ENCODE results near the gene LRRC43. TPM values are rescaled to one million over a fixed set of nuclear protein-coding genes. Genes with fewer than 3 reads are reported as not detected.

Gene LRRC43
- total and polyA plus RNA-seq, 2 of the 4 experiments (the other 2 are of a cell fraction): 0.26 to 0.36 TPM

DNA sequence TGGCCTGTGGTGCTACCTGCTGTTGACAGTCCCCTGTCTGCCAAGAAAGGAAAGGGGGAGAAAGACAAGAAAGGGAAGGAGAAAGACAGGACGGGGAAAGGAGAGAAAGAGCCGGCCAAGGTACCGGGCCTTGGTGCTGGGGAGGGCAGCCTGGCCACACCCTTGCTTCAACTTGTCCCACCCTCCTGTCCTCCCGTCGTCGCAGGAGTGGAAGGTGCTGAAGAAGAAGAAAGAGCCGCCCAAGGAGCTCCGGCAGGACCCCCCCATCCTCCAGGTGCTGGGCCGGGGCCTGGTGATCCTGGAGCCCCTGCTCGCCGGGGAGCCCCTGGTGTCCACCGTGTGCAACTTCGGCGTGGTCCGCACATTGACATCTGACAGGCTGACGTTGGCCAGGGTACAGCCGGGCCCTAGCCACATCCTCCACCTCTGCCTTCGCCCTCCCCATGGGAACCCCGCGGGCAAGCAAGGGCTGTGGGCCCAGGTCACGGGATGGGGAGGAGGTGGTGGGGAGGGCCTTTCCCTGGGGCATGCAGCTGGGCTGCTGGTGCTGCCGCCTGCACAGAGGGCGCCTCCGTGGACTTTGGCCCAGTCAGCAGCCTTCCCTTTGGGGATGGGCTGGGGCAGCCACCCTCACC is 17.7 kb downstream of the LRRC43 start:
- Histone ChIP-seq H4K5ac (ENCODE audit: low read depth, low read length) (no peak overlapping the region), H2BK20ac (ENCODE audit: low read depth, low read length) (no peak overlapping the region), H3K4ac (ENCODE audit: low read depth, low read length) (no peak overlapping the region), H2AFZ (replicated peaks; ENCODE audit: low read length, poor library complexity) (no peak overlapping the region), H2AK5ac (ENCODE audit: low read depth, low read length) (no peak overlapping the region; the same call in 1 of the 2 replicates), H2AK9ac (replicated peaks; ENCODE audit: low read depth, low read length, poor library complexity) (no peak overlapping the region), H3K9ac (ENCODE audit: low read depth, low read length) (no peak overlapping the region), H4K20me1 (ENCODE audit: insufficient read depth, low read length) (peaks cover 7% of the 10 kb centered on the region; the same call in 1 of the 2 replicates), H3K4me3 (ENCODE audit: insufficient read depth, low read depth, low read length) (no peak overlapping the region), H2BK15ac (ENCODE audit: low read depth, low read length) (no peak overlapping the region), H3K14ac (replicated peaks; ENCODE audit: low read depth, low read length) (no peak overlapping the region), H3K4me2 (ENCODE audit: low read depth, low read length) (no peak overlapping the region), H3K9me1 (ENCODE audit: insufficient read depth, low read length) (peaks cover 4% of the 10 kb centered on the region; the same call in 1 of the 2 replicates), H3K4me1 (ENCODE audit: control insufficient read depth, insufficient read depth, low read length) (peaks cover 4% of the 10 kb centered on the region), H3K23ac (ENCODE audit: low read depth, low read length) (no peak overlapping the region), H2BK5ac (ENCODE audit: low read depth, low read length, poor library complexity, severe bottlenecking) (no peak overlapping the region), H4K8ac (ENCODE audit: low read depth in 2 of 2, low read length in 2 of 2) (no peak overlapping the region), H3K27ac (ENCODE audit: insufficient read depth, low read length) (no peak overlapping the region), H3K56ac (ENCODE audit: extremely low read depth, insufficient read depth, low read length) (no peak overlapping the region), H3K79me1 (ENCODE audit: low read depth in 1 of 2, low read length in 2 of 2) (no peaks in the 10 kb centered on the region), H2BK120ac (ENCODE audit: low read depth, low read length) (no peak overlapping the region), H3K18ac (ENCODE audit: low read depth, low read length) (no peak overlapping the region), H3K36me3 (ENCODE audit: control insufficient read depth, insufficient read depth, low read length) (no peaks in the 10 kb centered on the region), H4K91ac (ENCODE audit: insufficient read depth, low read depth, low read length) (no peak overlapping the region), H3K9me3 (ENCODE audit: control insufficient read depth, insufficient read depth, low read length) (no peaks in the 10 kb centered on the region), H3K27me3 (ENCODE audit: control insufficient read depth, insufficient read depth, low read length) (peaks cover 22% of the 10 kb centered on the region)
- ATAC-seq (ENCODE audit: low read depth) (no peak), DNase-seq (no peak)
- no TSS peak for BruUV-seq (replicated peaks)
- intact Hi-C loops (cut with micrococcal nuclease): no loop called here
- dilution Hi-C loops (cut with HindIII; ENCODE audit: low sequenced_read_pairs, unreplicated experiment): no loop called here
- ChIA-PET CTCF (no interaction called here), POLR2A (ENCODE audit: unreplicated experiment) (no interaction called here)
- WGBS, 2 experiments (ENCODE audit: extremely low coverage in 2 of 2, insufficient read length in 1 of 2): no CpG with 5 or more reads among the region's 24 CpGs
- in situ Hi-C loops (cut with MboI; ENCODE audit: low sequenced_read_pairs): no loop called here
- no peak for TF ChIP-seq MAZ (IDR thresholded peaks at IDR 0.05; ENCODE audit: borderline replicate concordance, low read depth, low read length)
- TF ChIP-seq CEBPB (IDR thresholded peaks at IDR 0.05; ENCODE audit: low read depth, low read length): no peak
- TF ChIP-seq, protein P1, sequence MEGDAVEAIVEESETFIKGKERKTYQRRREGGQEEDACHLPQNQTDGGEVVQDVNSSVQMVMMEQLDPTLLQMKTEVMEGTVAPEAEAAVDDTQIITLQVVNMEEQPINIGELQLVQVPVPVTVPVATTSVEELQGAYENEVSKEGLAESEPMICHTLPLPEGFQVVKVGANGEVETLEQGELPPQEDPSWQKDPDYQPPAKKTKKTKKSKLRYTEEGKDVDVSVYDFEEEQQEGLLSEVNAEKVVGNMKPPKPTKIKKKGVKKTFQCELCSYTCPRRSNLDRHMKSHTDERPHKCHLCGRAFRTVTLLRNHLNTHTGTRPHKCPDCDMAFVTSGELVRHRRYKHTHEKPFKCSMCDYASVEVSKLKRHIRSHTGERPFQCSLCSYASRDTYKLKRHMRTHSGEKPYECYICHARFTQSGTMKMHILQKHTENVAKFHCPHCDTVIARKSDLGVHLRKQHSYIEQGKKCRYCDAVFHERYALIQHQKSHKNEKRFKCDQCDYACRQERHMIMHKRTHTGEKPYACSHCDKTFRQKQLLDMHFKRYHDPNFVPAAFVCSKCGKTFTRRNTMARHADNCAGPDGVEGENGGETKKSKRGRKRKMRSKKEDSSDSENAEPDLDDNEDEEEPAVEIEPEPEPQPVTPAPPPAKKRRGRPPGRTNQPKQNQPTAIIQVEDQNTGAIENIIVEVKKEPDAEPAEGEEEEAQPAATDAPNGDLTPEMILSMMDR (conservative IDR thresholded peaks at IDR 0.05; ENCODE audit: low read depth, low read length): no peak
- TF ChIP-seq FOS (IDR thresholded peaks at IDR 0.05; ENCODE audit: low read depth, low read length): no peak
- no peak for TF ChIP-seq NFE2L2 (IDR thresholded peaks at IDR 0.05; ENCODE audit: low read depth, low read length)
- no peak for TF ChIP-seq MAFK (IDR thresholded peaks at IDR 0.05; ENCODE audit: low read depth, low read length)

Measured in IMR-90 (cell line).